Thymus (tissue), 11 donors: ENCODE data around the gene AQP6. TPM values are rescaled to one million over a fixed set of nuclear protein-coding genes. Genes with fewer than 3 reads are reported as not detected.

Experiments
- DNase-seq, 9 donors: peaks; one replicate each; pipeline ENCODE4 v3.0.0-alpha.2; 2013; ENCODE audit warnings: low spot score in 9 of 9, low read depth in 6 of 9, missing footprints in 1 of 9
- H3K27ac ChIP-seq, 2 donors: one replicate each; pipeline ENCODE4 v1.5.1; 2013; ENCODE audit warnings: control low read depth in 1 of 2, low read depth in 1 of 2, low read length in 1 of 2, mild to moderate bottlenecking in 1 of 2, moderate library complexity in 1 of 2
- H3K27me3 ChIP-seq, 2 donors: one replicate each; pipeline ENCODE4 v1.5.1; 2013; ENCODE audit warnings: low read length in 1 of 2; ENCODE audit not compliant: control insufficient read depth in 2 of 2, insufficient read depth in 1 of 2
- H3K36me3 ChIP-seq, 2 donors: one replicate each; pipeline ENCODE4 v1.5.1; 2013; ENCODE audit warnings: low read length in 1 of 2, mild to moderate bottlenecking in 1 of 2, moderate library complexity in 1 of 2; ENCODE audit not compliant: control insufficient read depth in 2 of 2, insufficient read depth in 2 of 2
- H3K4me1 ChIP-seq, 2 donors: one replicate each; pipeline ENCODE4 v1.5.1; 2013; ENCODE audit warnings: low read length in 2 of 2; ENCODE audit not compliant: control insufficient read depth in 2 of 2, insufficient read depth in 2 of 2
- H3K4me3 ChIP-seq, 2 donors: one replicate each; pipeline ENCODE4 v1.5.1; 2013; ENCODE audit warnings: low read length in 2 of 2, control low read depth in 1 of 2, mild to moderate bottlenecking in 1 of 2
- H3K9me3 ChIP-seq, 2 donors: one replicate each; pipeline ENCODE4 v1.5.1; 2013; ENCODE audit warnings: low read length in 1 of 2, mild to moderate bottlenecking in 1 of 2; ENCODE audit not compliant: control insufficient read depth in 2 of 2, insufficient read depth in 1 of 2
- WGBS: extraction: QIAGEN DNeasy Blood & Tissue Kit; methylation state at CpG from one replicate; pipeline ENCODE4 v1.1.7; 2013; 5-methylcytosine and 5-hydroxymethylcytosine counted together
- polyA plus RNA-seq: library from polyadenylated mRNA; stranded (reverse); fragments of 200-250 nt; gene quantifications from one replicate; pipeline ENCODE4 v1.2.3, GENCODE V29; 2013
- total RNA-seq: library from RNA; stranded (reverse); fragments of 120-200 nt; gene quantifications from one replicate; pipeline ENCODE4 v1.2.4, GENCODE V29; 2013
- donor health status: healthy.

Gene AQP6
- total and polyA plus RNA-seq, 2 donors = under 0.01 TPM; not detected in 1

DNA sequence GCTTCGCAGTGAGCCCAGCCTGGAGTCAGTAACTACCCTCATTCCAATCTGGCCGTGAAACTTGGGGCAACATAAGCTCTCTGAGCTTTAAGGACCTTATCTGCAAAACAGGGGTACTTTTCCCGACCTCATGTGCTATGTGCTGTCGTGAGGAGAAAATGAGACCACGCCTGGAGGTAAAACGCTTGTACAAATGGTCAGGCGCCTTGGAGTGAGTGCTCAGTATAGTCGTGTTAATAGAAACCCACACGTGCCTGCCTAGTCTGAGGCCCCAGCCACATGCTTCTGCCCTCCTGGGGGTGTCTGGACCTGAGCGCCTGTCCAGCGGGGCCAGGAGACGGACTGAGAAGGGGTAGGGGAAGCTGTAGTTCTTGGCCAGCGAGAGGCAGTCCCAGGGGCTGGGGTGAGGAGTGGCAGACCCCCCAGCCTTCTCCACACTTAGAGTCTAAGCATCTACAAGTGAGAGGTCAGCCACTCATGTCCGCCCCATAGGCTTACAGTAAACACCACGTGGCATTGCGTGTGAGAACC lies 6.2 kb upstream of the AQP6 start:
- Histone ChIP-seq H3K27ac (no peak overlapping the region), H3K4me1 (peaks cover 4 to 10% of the 10 kb centered on the region in 2 donors), H3K4me3 (no peak overlapping the region), H3K36me3 (no peaks in the 10 kb centered on the region), H3K27me3 (peaks cover 43 to 98% of the 10 kb centered on the region in 2 donors), H3K9me3 (no peaks in the 10 kb centered on the region)
- WGBS = 32% methylated on average over 16 of the region's 16 CpGs
- no peak for DNase-seq

DNA sequence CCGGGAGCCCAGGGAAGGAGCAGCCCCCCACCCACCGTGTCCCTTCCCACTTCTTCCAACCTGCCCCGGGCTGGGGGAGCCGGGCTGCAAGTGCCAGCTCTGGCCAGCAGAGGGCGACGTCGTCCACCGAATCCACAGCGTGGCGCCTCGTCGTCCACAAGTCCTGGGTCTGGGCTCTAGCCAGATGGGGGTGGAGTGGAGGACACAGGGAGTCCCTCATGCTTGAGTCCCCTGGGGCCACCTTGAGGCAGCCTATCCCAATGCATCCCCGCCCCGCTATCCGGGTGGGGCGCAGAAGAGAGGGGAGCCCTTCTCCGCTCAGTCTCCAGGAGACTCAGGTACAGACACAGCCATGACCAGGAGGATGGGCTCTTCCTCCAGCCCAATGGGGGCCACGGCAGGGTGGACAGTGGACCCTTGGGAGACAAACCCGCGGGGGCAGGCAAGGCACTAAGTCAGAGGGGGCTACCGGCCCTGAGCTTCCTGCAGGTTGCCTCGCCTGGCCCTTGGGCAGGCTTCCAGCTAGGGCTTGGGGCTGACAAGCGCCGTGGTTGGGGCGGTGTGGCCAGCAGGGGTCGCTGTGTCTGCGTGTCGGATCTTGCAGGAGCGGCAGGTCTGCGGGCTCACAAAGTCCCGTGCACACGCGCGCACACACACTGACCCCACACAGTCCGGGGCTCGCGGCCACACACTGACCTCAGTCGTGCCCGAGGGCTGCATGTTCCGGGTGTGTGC lies 5.5 kb upstream of the AQP6 start:
- peak; percentile 62 to 92 (median 81) for DNase-seq
- Histone ChIP-seq H3K36me3 (no peaks in the 10 kb centered on the region), H3K9me3 (no peaks in the 10 kb centered on the region), H3K27me3 (peaks cover 37 to 95% of the 10 kb centered on the region in 2 donors), H3K4me1 (peaks cover 4 to 10% of the 10 kb centered on the region in 2 donors), H3K4me3 (peak overlapping the region in 1 of 2 donors; percentile 16), H3K27ac (no peak overlapping the region)
- WGBS = 3% methylated on average over 40 of the region's 40 CpGs

DNA sequence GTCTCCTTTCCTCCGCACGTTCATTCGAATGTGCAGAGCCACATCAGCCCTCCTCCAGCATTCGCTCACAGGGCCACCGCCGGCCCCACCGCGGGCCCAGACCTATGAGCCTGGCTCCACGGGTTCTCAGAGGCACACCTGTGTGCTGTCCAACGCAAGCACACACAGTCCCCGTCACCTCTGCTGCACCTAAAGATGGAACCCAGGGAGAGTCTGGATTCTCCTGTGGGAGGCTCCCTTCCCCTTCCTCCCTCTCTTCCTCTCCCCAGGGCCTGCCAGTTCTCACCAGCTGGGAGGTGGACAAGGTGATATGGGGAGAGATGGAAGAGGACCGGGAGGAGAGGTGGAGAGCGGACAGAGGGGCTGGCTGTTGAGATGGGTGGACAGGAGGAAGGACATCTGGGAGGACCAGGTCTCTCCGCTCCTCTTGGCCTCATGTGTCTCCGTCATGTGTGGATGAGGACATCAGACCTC lies 4.9 kb upstream of the AQP6 start:
- H3K36me3 ChIP-seq = no peaks in the 10 kb centered on the region
- no peak for DNase-seq
- H3K27ac ChIP-seq = no peak overlapping the region
- H3K9me3 ChIP-seq = no peaks in the 10 kb centered on the region
- WGBS = 38% methylated on average over 15 of the region's 15 CpGs
- peaks cover 31 to 92% of the 10 kb centered on the region in 2 donors for H3K27me3 ChIP-seq
- H3K4me1 ChIP-seq = peaks cover 4 to 10% of the 10 kb centered on the region in 2 donors
- H3K4me3 ChIP-seq = peak overlapping the region in 1 of 2 donors; percentile 16

DNA sequence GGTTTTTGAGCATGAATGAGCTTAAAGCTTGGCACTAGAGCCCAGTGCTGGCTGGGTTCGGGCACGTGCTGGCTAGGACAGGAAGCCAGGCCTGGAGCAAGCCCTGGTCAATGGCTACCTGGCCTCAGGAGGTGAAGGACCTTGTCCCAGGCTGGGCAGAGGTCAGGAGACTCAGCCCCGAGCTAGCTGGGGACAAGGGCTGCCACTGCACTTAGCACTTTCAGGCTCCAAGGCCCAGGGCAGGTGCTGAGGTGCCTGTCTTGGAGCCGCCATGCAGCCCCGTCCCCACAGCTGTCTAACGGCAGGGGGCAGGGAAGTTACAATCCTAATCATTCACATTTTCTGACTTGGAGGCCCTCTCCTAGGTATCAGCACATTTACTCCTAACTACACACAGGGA lies 4.3 kb upstream of the AQP6 start:
- Histone ChIP-seq H3K36me3 (no peaks in the 10 kb centered on the region), H3K27me3 (peaks cover 24 to 85% of the 10 kb centered on the region in 2 donors), H3K9me3 (no peaks in the 10 kb centered on the region)

DNA sequence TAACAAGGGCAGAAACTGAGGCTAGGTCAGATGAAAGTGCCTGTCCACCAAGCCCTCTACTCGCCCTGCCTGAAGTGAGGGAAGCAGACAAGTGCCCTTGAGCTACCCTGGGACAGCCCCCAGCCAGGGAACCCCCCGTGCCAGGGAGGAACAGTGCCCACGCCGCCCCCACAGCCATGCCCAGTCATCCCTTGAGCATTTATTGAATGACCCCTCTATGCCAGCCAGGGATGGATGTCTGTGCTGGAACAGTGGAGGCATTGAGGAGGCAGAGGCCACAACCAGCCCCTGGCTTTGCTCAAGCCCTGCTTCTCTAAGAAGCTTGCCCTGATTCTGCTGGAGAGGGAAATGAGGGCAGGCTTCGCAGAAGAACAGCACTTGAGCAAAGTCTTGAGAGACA lies 3.7 kb upstream of the AQP6 start:
- DNase-seq = no peak
- Histone ChIP-seq H3K27ac (no peak overlapping the region), H3K4me3 (no peak overlapping the region), H3K9me3 (no peaks in the 10 kb centered on the region), H3K27me3 (peaks cover 18 to 80% of the 10 kb centered on the region in 2 donors), H3K36me3 (no peaks in the 10 kb centered on the region), H3K4me1 (peaks cover 4 to 10% of the 10 kb centered on the region in 2 donors)
- WGBS = 86% methylated on average over 5 of the region's 5 CpGs

More for the DNA sequence above, 4.3 kb upstream of the AQP6 start:
- 93% methylated on average over 6 of the region's 6 CpGs for WGBS
- Histone ChIP-seq H3K4me1 (peaks cover 4 to 10% of the 10 kb centered on the region in 2 donors), H3K4me3 (no peak overlapping the region), H3K27ac (no peak overlapping the region)
- no peak for DNase-seq

DNA sequence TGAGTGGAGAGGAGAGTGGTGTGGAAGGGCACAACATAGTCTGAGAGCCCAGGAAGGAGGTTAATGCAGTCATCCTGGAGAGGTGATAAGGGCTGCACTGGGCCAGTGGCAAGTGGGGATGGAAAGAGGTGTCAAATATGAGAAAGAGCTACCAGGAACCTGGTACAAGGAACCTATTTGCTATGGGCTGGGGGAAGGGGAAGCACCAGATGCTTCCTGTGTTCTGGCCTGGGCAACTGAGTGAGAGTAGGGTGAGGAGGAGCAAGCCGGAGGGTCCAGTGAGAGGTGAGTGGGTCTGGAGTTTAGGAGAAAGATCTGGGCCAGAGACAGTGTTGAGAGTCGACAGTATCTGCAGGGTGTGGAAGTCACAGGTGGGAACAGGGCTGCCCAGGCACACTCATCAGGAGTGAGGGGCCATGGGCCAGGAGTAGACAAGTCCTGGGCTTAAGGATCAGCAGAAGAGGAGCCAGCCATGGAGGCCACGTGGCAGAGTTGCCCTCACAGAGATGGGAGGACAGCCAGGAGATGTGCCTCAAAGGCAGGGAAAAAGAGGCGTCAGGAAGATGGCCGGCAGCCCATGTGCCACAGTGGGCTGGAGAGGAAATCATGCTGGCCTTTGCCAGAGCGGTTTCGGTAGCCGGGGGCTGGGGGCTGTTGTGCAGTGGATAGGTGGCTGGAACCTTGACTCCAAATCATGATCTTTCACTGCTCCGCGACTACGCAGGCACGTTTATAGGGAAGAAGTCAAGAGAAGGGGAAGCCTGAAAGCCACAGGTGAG lies 2.9 kb upstream of the AQP6 start:
- no peaks in the 10 kb centered on the region for H3K36me3 ChIP-seq
- no peak for DNase-seq
- 78% methylated on average over 12 of the region's 12 CpGs for WGBS
- H3K4me3 ChIP-seq = no peak overlapping the region
- H3K27me3 ChIP-seq = peaks cover 11 to 72% of the 10 kb centered on the region in 2 donors
- H3K27ac ChIP-seq = no peak overlapping the region
- no peaks in the 10 kb centered on the region for H3K9me3 ChIP-seq
- peaks cover 4 to 10% of the 10 kb centered on the region in 2 donors for H3K4me1 ChIP-seq

DNA sequence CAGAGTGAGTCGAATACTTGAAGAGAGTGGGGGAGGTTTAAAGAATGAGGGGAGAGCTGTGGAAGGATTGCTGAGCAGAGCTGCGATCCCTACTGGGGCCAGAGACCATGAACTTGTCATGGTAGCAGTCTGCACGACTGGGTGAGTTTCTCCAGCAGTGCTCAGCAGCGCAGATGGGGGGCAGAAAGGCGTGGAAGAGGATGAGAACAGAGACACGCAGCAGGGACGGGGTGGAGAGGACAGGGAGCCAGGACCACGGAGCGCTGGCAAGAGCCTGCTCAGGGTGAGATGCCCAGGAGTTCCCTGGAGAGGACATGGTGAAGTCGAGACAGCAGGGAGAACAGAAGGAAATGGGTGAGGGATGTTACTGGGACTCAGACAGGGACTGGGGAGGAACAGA lies 2.1 kb upstream of the AQP6 start:
- no peak overlapping the region for H3K4me3 ChIP-seq
- H3K9me3 ChIP-seq = no peaks in the 10 kb centered on the region
- no peaks in the 10 kb centered on the region for H3K36me3 ChIP-seq
- H3K4me1 ChIP-seq = peaks cover 4 to 10% of the 10 kb centered on the region in 2 donors
- peaks cover 9 to 67% of the 10 kb centered on the region in 2 donors for H3K27me3 ChIP-seq
- 94% methylated on average over 10 of the region's 10 CpGs for WGBS
- no peak for DNase-seq
- H3K27ac ChIP-seq = no peak overlapping the region

DNA sequence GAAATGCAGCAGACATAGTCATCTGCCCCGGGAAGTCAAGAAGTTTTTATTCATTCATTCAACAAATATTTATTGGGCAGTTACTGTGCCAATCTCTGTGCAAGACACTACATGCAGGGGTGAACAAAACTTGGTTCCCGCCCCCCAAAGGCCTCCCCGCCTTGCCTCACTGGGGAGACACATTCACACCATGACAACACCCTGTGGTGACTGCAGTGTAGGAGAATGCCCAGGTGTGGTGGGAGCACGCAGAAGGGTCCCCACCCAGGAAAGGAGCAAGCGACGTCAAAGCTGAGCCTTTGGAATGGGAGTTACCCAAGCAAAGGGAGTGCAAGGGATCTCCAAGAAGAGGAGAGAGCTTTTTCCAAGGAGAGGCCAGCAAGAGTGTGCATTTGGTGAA lies 1.6 kb upstream of the AQP6 start:
- 95% methylated on average over 6 of the region's 6 CpGs for WGBS
- Histone ChIP-seq H3K27me3 (peaks cover 5 to 62% of the 10 kb centered on the region in 2 donors), H3K9me3 (no peaks in the 10 kb centered on the region), H3K36me3 (no peaks in the 10 kb centered on the region), H3K4me3 (no peak overlapping the region), H3K4me1 (peaks cover 4 to 10% of the 10 kb centered on the region in 2 donors), H3K27ac (no peak overlapping the region)
- no peak for DNase-seq

DNA sequence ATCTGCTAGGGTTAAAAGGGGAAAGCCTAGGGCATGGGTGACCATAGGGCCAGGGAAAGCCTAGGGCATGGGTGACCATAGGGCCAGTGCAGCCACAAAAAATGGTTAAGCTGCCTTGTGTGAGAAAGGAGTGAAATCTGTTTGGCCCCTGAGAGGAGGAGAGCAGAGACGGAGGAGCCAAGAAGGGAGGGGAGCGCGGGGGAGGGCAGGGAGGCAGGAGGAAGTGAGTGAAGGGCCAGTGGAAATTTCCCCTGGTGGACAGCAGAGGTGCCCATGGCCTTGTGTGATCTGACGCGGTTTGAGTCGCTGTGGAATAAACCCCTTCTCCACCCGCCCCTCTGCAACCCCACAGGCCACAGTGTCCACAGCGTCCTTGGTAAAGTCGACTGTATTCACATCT lies 618 bp upstream of the AQP6 start:
- no peaks in the 10 kb centered on the region for H3K9me3 ChIP-seq
- peaks cover 0 to 52% of the 10 kb centered on the region in 2 donors for H3K27me3 ChIP-seq
- DNase-seq = no peak
- H3K4me1 ChIP-seq = peaks cover 4 to 8% of the 10 kb centered on the region in 2 donors
- H3K36me3 ChIP-seq = no peaks in the 10 kb centered on the region
- H3K4me3 ChIP-seq = no peak overlapping the region
- WGBS = 96% methylated on average over 9 of the region's 9 CpGs
- H3K27ac ChIP-seq = no peak overlapping the region
